ENCODE results near the gene RANBP3.
"Not testable (repeated sequence)": the region's sequence is repeated elsewhere in the genome, so short reads cannot be mapped to it uniquely, and the experiment has no call there.

Gene RANBP3

DNA sequence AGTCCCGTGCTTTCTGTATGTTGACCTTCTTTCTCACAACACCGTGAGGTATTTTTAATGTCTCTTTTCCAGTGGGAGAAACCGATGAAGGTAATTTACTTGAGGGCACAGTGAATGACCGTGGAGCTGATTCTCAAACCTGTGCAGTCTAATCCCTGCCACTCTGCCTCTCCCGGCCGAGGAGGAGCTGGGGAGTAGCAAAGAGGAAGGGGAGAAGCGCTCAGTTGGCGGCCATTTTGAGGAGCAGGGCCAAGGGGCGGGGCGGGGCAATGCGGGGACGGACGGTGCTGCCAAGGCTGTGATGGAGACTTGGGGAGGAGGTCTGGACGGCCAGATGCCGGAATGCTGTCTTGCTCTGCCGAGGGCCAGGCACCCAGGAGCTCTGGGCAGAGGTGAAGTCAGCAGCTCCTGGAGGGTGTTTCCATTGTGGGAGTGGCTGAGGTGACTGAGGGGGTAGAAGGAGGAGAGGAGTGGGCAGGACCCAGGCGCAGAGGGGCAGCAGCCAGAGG, 12.4 kb upstream of the RANBP3 start:
- DNase-seq (ENCODE audit: extremely low read depth, low read depth): no peak
- TF ChIP-seq, protein P1, sequence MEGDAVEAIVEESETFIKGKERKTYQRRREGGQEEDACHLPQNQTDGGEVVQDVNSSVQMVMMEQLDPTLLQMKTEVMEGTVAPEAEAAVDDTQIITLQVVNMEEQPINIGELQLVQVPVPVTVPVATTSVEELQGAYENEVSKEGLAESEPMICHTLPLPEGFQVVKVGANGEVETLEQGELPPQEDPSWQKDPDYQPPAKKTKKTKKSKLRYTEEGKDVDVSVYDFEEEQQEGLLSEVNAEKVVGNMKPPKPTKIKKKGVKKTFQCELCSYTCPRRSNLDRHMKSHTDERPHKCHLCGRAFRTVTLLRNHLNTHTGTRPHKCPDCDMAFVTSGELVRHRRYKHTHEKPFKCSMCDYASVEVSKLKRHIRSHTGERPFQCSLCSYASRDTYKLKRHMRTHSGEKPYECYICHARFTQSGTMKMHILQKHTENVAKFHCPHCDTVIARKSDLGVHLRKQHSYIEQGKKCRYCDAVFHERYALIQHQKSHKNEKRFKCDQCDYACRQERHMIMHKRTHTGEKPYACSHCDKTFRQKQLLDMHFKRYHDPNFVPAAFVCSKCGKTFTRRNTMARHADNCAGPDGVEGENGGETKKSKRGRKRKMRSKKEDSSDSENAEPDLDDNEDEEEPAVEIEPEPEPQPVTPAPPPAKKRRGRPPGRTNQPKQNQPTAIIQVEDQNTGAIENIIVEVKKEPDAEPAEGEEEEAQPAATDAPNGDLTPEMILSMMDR (IDR thresholded peaks at IDR 0.05; ENCODE audit: low read depth, low read length): no peak

DNA sequence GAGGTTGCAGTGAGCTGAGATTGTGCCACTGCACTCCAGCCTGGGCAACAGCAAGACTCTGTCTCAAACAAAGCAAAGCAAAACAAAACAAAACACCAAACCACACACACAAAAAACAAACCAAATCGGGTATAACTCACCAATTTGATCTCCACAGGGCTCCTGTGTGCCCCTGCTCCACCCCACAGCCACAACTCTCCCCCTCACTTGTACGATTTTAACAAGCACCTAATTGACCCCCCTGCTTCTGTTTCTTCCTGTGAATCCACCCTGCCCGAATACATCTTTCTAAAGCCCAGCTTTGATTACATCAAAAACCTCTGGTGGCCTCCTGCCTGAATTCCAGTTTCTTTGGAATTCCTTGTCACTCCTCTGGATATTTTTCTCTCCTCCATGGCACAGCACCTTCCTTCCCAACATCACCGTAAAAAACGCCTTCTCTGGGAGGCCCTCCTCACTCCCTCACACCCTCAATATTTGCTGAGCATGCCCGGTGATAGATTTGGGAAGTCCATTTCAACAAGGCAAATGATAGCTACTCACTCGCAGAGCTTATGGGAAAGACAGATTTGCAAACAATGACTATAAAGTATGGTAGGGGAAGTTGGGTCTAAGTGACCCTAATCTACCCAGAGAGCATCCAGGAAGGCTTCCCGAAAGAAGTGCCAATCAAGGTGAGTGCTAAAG, 11.6 kb upstream of the RANBP3 start:
- TF ChIP-seq, protein P1 (IDR thresholded peaks at IDR 0.05; ENCODE audit: low read depth, low read length): no peak
- no peak for DNase-seq (ENCODE audit: extremely low read depth, low read depth)

- DNase-seq (ENCODE audit: extremely low read depth, low read depth): no peak
- TF ChIP-seq, protein P1 (IDR thresholded peaks at IDR 0.05; ENCODE audit: low read depth, low read length): no peak
Measured at GRCh38 chr19:5988517-5989387, 10.8 kb upstream of the RANBP3 start.

GRCh38 chr19:5987077-5987818, 9.3 kb upstream of the RANBP3 start:
- TF ChIP-seq, protein P1 (IDR thresholded peaks at IDR 0.05; ENCODE audit: low read depth, low read length): peak; percentile 92
- peak; percentile 81 for DNase-seq (ENCODE audit: extremely low read depth, low read depth)

GRCh38 chr19:5985837-5986236, 7.9 kb upstream of the RANBP3 start:
- DNase-seq (ENCODE audit: extremely low read depth, low read depth): not testable (repeated sequence)

GRCh38 chr19:5985098-5985783, 7.3 kb upstream of the RANBP3 start:
- no peak for DNase-seq (ENCODE audit: extremely low read depth, low read depth)
- TF ChIP-seq, protein P1 (IDR thresholded peaks at IDR 0.05; ENCODE audit: low read depth, low read length): no peak

DNA sequence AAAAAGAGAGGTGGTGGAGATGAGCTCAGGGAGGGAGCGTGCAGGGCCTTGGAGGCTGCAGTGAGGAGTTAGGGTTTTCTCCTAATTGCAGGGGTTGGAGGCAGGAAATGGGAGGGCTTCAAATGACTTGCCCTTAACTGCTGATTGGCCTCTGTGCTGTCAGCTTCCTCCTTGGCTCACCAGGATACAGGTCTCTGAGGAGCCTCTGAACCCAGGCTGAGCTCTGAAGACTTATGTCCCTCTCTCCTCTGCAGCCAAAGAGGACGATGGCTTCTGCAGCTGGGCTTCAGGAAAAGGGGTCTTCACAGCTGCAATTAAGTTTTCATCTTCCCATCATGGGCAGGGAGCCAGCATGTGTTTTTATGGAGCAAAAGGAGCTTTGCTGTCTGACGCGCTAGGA, 6.7 kb upstream of the RANBP3 start:
- no peak for DNase-seq (ENCODE audit: extremely low read depth, low read depth)
- TF ChIP-seq, protein P1 (IDR thresholded peaks at IDR 0.05; ENCODE audit: low read depth, low read length): no peak
